H1 (cell line): ENCODE measurements around the gene CTNND2. TPM values are rescaled to one million over a fixed set of nuclear protein-coding genes. Genes with fewer than 3 reads are reported as not detected.

Experiments
- CTCF ChIA-PET: fragments of 300-600 bp; sonication (Branson Sonifier 250); formaldehyde crosslinking; loops from one replicate; lab custom pipeline; 2021; ENCODE audit not compliant: partially characterized antibody; lab: Charles Lee
- POLR2A ChIA-PET: fragments of 300-600 bp; sonication (Branson Sonifier 250); formaldehyde crosslinking; loops from one replicate; lab custom pipeline; 2021; ENCODE audit warnings: inconsistent platforms; ENCODE audit not compliant: partially characterized antibody; lab: Charles Lee
- DNase-seq, 2 experiments: peaks; one replicate each; pipeline versions ENCODE4 v3.0.0 to v3.0.0-alpha.2; 2010 to 2022; ENCODE audit warnings: low spot score in 2 of 2, low read depth in 1 of 2, mixed read lengths in 1 of 2
- FAIRE-seq: peaks from 2 replicates; lab custom pipeline; 2011; peaks lifted over from hg19 to GRCh38; lab: Jason Lieb, UNC
- H2AFZ ChIP-seq: 2 replicates; pipeline ENCODE4 v1.8.1; 2012; ENCODE audit warnings: low read length, inconsistent platforms
- H2AK5ac ChIP-seq: 2 replicates; pipeline ENCODE4 v1.6.1; 2013; ENCODE audit warnings: low read depth, low read length
- H2BK120ac ChIP-seq: replicated peaks from 2 replicates; pipeline ENCODE3; 2013; ENCODE audit warnings: low read depth, low read length, inconsistent platforms
- H2BK12ac ChIP-seq: 2 replicates; pipeline ENCODE4 v1.6.1; 2013; ENCODE audit warnings: low read depth, low read length
- H2BK15ac ChIP-seq: 2 replicates; pipeline ENCODE4 v1.6.1; 2013; ENCODE audit warnings: low read length
- H2BK20ac ChIP-seq: 2 replicates; pipeline ENCODE4 v1.6.1; 2013; ENCODE audit warnings: low read length
- H2BK5ac ChIP-seq: 2 replicates; pipeline ENCODE4 v1.6.1; 2013; ENCODE audit warnings: low read depth, low read length
- H3K14ac ChIP-seq: 2 replicates; pipeline ENCODE4 v1.6.1; 2013; ENCODE audit warnings: inconsistent platforms; ENCODE audit not compliant: insufficient read length
- H3K18ac ChIP-seq: 2 replicates; pipeline ENCODE4 v1.6.1; 2013; ENCODE audit warnings: low read length; ENCODE audit errors: extremely low read depth
- H3K23ac ChIP-seq: 2 replicates; pipeline ENCODE4 v1.6.1; 2013; ENCODE audit warnings: inconsistent platforms; ENCODE audit not compliant: insufficient read length
- H3K23me2 ChIP-seq: 2 replicates; pipeline ENCODE4 v1.6.1; 2013; ENCODE audit warnings: low read depth, low read length
- H3K27ac ChIP-seq: 2 replicates; pipeline ENCODE4 v1.6.1; 2011; ENCODE audit warnings: low read depth, low read length, inconsistent platforms
- H3K27me3 ChIP-seq, 4 experiments: replicated peaks in 1 of 4; 1 replicate in 1 of 4; 2 replicates in 3 of 4; pipeline versions ENCODE4 v1.6.1 to v1.8.1; 2011 to 2013; ENCODE audit warnings: low read length in 3 of 4, mild to moderate bottlenecking in 3 of 4, inconsistent platforms in 2 of 4, mixed read lengths in 2 of 4, moderate library complexity in 1 of 4; ENCODE audit not compliant: control insufficient read depth in 3 of 4, insufficient read depth in 3 of 4; ENCODE audit errors: extremely low read depth in 1 of 4
- H3K36me3 ChIP-seq, 4 experiments: 2 replicates each; pipeline versions ENCODE4 v1.6.1 to v1.8.1; 2011 to 2013; ENCODE audit warnings: mild to moderate bottlenecking in 4 of 4, low read length in 3 of 4, moderate library complexity in 2 of 4, control low read depth in 1 of 4, inconsistent platforms in 1 of 4; ENCODE audit not compliant: insufficient read depth in 4 of 4, control insufficient read depth in 2 of 4
- H3K4ac ChIP-seq: replicated peaks from 2 replicates; pipeline ENCODE3; 2013; ENCODE audit warnings: low read length, low read depth, mixed read lengths, inconsistent platforms; ENCODE audit not compliant: insufficient read length
- H3K4me1 ChIP-seq, 4 experiments: replicated peaks in 1 of 4; 1 replicate in 1 of 4; 2 replicates in 3 of 4; pipeline versions ENCODE4 v1.6.1 to v1.8.1; 2011 to 2013; ENCODE audit warnings: low read length in 3 of 4, inconsistent platforms in 2 of 4, mixed read lengths in 1 of 4; ENCODE audit not compliant: insufficient read depth in 4 of 4, control insufficient read depth in 3 of 4
- H3K4me2 ChIP-seq, 2 experiments: 2 replicates each; pipeline versions ENCODE4 v1.6.1 to v1.8.1; 2011 to 2013; ENCODE audit warnings: low read depth in 2 of 2, low read length in 2 of 2, control low read depth in 1 of 2, inconsistent platforms in 1 of 2, mild to moderate bottlenecking in 1 of 2; ENCODE audit not compliant: insufficient read depth in 1 of 2
- H3K4me3 ChIP-seq, 4 experiments: fragments of 200-600, 300-600 bp in 1 of 4; sonication (generic), shearing (Covaris generic), sonication (Bioruptor Twin) in 1 of 4; 2 replicates each; pipeline versions ENCODE4 v1.5.1 to v1.8.1; 2011 to 2016; ENCODE audit warnings: low read length in 4 of 4, low read depth in 3 of 4, control low read depth in 2 of 4, inconsistent platforms in 2 of 4, mild to moderate bottlenecking in 2 of 4, mixed read lengths in 1 of 4, moderate library complexity in 1 of 4; ENCODE audit not compliant: insufficient read depth in 2 of 4; ENCODE audit errors: extremely low read depth in 1 of 4
- H3K56ac ChIP-seq: replicated peaks from 2 replicates; pipeline ENCODE3; 2013; ENCODE audit warnings: low read depth, mild to moderate bottlenecking, mixed read lengths, low read length, inconsistent platforms; ENCODE audit not compliant: insufficient read length
- H3K79me1 ChIP-seq: 2 replicates; pipeline ENCODE4 v1.6.1; 2013; ENCODE audit warnings: low read depth, low read length, control low read depth
- H3K79me2 ChIP-seq, 2 experiments: 2 replicates each; pipeline versions ENCODE4 v1.6.1 to v1.8.1; 2012 to 2013; ENCODE audit warnings: low read length in 2 of 2, mild to moderate bottlenecking in 2 of 2, inconsistent platforms in 1 of 2; ENCODE audit not compliant: insufficient read depth in 2 of 2, control insufficient read depth in 1 of 2
- H3K9ac ChIP-seq, 4 experiments: replicated peaks in 1 of 4; 1 replicate in 1 of 4; 2 replicates in 3 of 4; pipeline versions ENCODE4 v1.6.1 to v1.8.1; 2011 to 2013; ENCODE audit warnings: low read depth in 3 of 4, low read length in 3 of 4, control low read depth in 2 of 4, mild to moderate bottlenecking in 2 of 4, moderate library complexity in 2 of 4, inconsistent platforms in 1 of 4; ENCODE audit errors: extremely low read depth in 1 of 4
- H3K9me3 ChIP-seq, 2 experiments: 2 replicates each; pipeline versions ENCODE4 v1.6.1 to v1.8.1; 2012 to 2013; ENCODE audit warnings: mild to moderate bottlenecking in 2 of 2, moderate library complexity in 2 of 2, control low read depth in 1 of 2, inconsistent platforms in 1 of 2, low read depth in 1 of 2, low read length in 1 of 2, mixed read lengths in 1 of 2; ENCODE audit not compliant: insufficient read depth in 2 of 2
- H4K20me1 ChIP-seq, 2 experiments: replicated peaks in 1 of 2; 2 replicates each; pipeline versions ENCODE3 to v1.8.1; 2011 to 2013; ENCODE audit warnings: inconsistent platforms in 2 of 2, low read length in 2 of 2, mild to moderate bottlenecking in 1 of 2; ENCODE audit not compliant: insufficient read depth in 2 of 2, control insufficient read depth in 1 of 2
- H4K5ac ChIP-seq: 2 replicates; pipeline ENCODE4 v1.6.1; 2013; ENCODE audit warnings: low read length, low read depth, mixed read lengths, inconsistent platforms; ENCODE audit not compliant: insufficient read length
- H4K8ac ChIP-seq: 2 replicates; pipeline ENCODE4 v1.8.0; 2013; ENCODE audit warnings: mild to moderate bottlenecking, moderate library complexity, low read length, inconsistent platforms; ENCODE audit not compliant: insufficient read depth; ENCODE audit errors: extremely low read depth
- H4K91ac ChIP-seq: replicated peaks from 2 replicates; pipeline ENCODE3; 2013; ENCODE audit warnings: low read length, mixed read lengths, inconsistent platforms; ENCODE audit not compliant: insufficient read length
- BRCA1 ChIP-seq: IDR thresholded peaks from 2 replicates; pipeline ENCODE4 v1.6.1; 2012; ENCODE audit warnings: low read depth, low read length, improper control_type of control experiment
- CEBPB ChIP-seq: IDR thresholded peaks from 2 replicates; pipeline ENCODE4 v1.6.1; 2012; ENCODE audit warnings: low read depth, low read length
- CHD1 ChIP-seq: IDR thresholded peaks from 2 replicates; pipeline ENCODE4 v1.6.1; 2012; ENCODE audit warnings: low read depth, low read length, improper control_type of control experiment
- CREB1 ChIP-seq: IDR thresholded peaks from 2 replicates; pipeline ENCODE4 v1.6.1; 2012; ENCODE audit warnings: inconsistent platforms
- EZH2 ChIP-seq: fragments of 200-600 bp; sonication (generic); IDR thresholded peaks from 2 replicates; pipeline ENCODE4 v1.7.1; 2012; ENCODE audit warnings: low read depth, mild to moderate bottlenecking, moderate library complexity, low read length, inconsistent platforms; ENCODE audit not compliant: severe bottlenecking
- PHF8 ChIP-seq: fragments of 200-600 bp; sonication (generic); conservative IDR thresholded peaks from 2 replicates; pipeline ENCODE4 v1.7.1; 2012; ENCODE audit warnings: low read depth, mild to moderate bottlenecking, inconsistent platforms, low read length, moderate library complexity
- POLR2A ChIP-seq, 2 experiments: IDR thresholded peaks; 1 replicate in 1 of 2; 2 replicates in 1 of 2; pipeline ENCODE4 v1.6.1; 2011; ENCODE audit warnings: low read depth in 2 of 2, low read length in 2 of 2, mild to moderate bottlenecking in 2 of 2; ENCODE audit errors: control extremely low read depth in 1 of 2
- ZNF274 ChIP-seq: IDR thresholded peaks from 2 replicates; pipeline ENCODE4 v1.7.0; 2012; ENCODE audit warnings: low read length, borderline replicate concordance; ENCODE audit errors: extremely low read depth
- WGBS, 2 experiments: shearing (Covaris generic) in 1 of 2; methylation state at CpG; one replicate each; pipeline versions ENCODE4 v1.1.6 to v1.1.7; 2013 to 2015; ENCODE audit warnings: low lambda C conversion rate in 2 of 2, mixed read lengths in 2 of 2, inconsistent platforms in 1 of 2, low coverage in 1 of 2, missing lambda C conversion rate in 1 of 2; ENCODE audit not compliant: insufficient replicate concordance in 2 of 2, insufficient coverage in 1 of 2, insufficient read length in 1 of 2; ENCODE audit errors: extremely low coverage in 1 of 2, missing lambda C conversion rate in 1 of 2; 5-methylcytosine and 5-hydroxymethylcytosine counted together
- polyA plus RNA-seq, 7 experiments: library from polyadenylated mRNA; depleted of rRNA in 3 of 7; stranded (reverse) in 5 of 7; unstranded in 2 of 7; fragments of >200 nt in 5 of 7; fragments of 200-250 nt in 2 of 7; gene quantifications; 1 replicate in 5 of 7; 2 replicates in 1 of 7; 4 replicates in 1 of 7; pipeline versions ENCODE4 v1.2.1 to v1.2.3, GENCODE V29; 2011 to 2013; ENCODE audit warnings: missing spikeins in 2 of 7, mixed read lengths in 2 of 7
- total RNA-seq: library from RNA; stranded (reverse); fragmentation: NEBNext Ultra II Directional; extraction: Animal tissue kit (Norgen Biotek cat#: 25700); gene quantifications from 2 replicates; pipeline ENCODE4 v1.2.1, GENCODE V29; 2021

The CTNND2 gene
- total and polyA plus RNA-seq, 2 of the 8 experiments (the other 6 are each of a cell fraction or from before 2014, with no cell fraction given): 7.4 to 14.2 TPM

DNA sequence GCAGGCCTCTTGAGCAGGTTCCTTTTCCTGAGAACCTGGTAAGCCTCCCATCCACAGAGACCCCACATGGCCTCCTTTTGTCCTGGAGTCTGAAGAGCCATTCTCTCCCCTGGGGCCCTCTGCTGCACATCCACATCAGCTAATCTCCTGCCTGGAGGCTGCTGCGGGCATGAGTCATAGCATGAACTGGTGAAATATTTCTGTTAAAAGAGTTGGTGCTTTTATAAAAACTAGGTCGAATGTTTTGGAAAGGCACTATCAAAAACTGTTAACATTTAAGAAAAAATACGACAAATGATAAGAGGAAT is 399.4 kb downstream of the CTNND2 start:
- WGBS, 2 experiments: 84% methylated on average over 3 of the region's 3 CpGs; no CpG with 5 or more reads in 1 of the 2 experiments
- Histone ChIP-seq H4K5ac (no peak overlapping the region), H2BK5ac (no peak overlapping the region; the same call in 1 of the 2 replicates), H3K4me1 (peaks cover 0 to 3% (median under 1%) of the 10 kb centered on the region in 4 experiments; a peak in 2 of 7 replicates), H2BK12ac (no peak overlapping the region), H3K18ac (no peak overlapping the region), H2BK20ac (no peak overlapping the region), H2AFZ (no peak overlapping the region), H3K79me2 (no peaks in the 10 kb centered on the region), H3K79me1 (no peaks in the 10 kb centered on the region), H2AK5ac (no peak overlapping the region), H3K9ac (no peak overlapping the region), H4K8ac (0 out of 2 replicates have a peak overlapping the region, but pooled peaks have one; percentile 38), H3K27me3 (no peaks in the 10 kb centered on the region), H2BK120ac (no peak overlapping the region), H4K20me1 (no peaks in the 10 kb centered on the region), H3K36me3 (no peaks in the 10 kb centered on the region), H3K23ac (no peak overlapping the region), H2BK15ac (no peak overlapping the region), H4K91ac (no peak overlapping the region), H3K4me2 (no peak overlapping the region; a peak in 1 of 4 replicates), H3K4me3 (no peak overlapping the region), H3K4ac (no peak overlapping the region), H3K56ac (no peak overlapping the region), H3K9me3 (no peaks in the 10 kb centered on the region), H3K23me2 (no peaks in the 10 kb centered on the region), H3K27ac (no peak overlapping the region), H3K14ac (no peak overlapping the region)
- DNase-seq (peak in 1 of 2 experiments; percentile 9), FAIRE-seq (no peak)
- no peak for TF ChIP-seq BRCA1
- no peak for TF ChIP-seq CREB1
- no peak for TF ChIP-seq EZH2
- TF ChIP-seq CEBPB: no peak
- TF ChIP-seq CHD1: no peak
- TF ChIP-seq POLR2A (IDR thresholded peaks at IDR 0.05; ENCODE audit: control extremely low read depth in 1 of 2, low read depth in 2 of 2, low read length in 2 of 2): no peak
- no peak for TF ChIP-seq PHF8
- TF ChIP-seq ZNF274: no peak
- ChIA-PET POLR2A (no interaction called here), CTCF (no interaction called here)
